Liver (tissue), 9 donors: ENCODE results near the gene PTPRN2. TPM values are rescaled to one million over a fixed set of nuclear protein-coding genes. Genes with fewer than 3 reads are reported as not detected.
A peak's percentile ranks its signal among the peaks of the same experiment; 100 is the strongest.

Source experiments
- DNase-seq: peaks from one replicate; pipeline ENCODE4 v3.0.0-alpha.2; 2017; ENCODE audit warnings: low spot score
- H3K27ac ChIP-seq, 2 donors: one replicate each; pipeline ENCODE4 v1.7.0; 2013; ENCODE audit warnings: inconsistent platforms in 2 of 2, low read length in 2 of 2, control low read depth in 1 of 2, low read depth in 1 of 2, mild to moderate bottlenecking in 1 of 2
- H3K27me3 ChIP-seq, 4 donors: one replicate each; pipeline versions ENCODE4 v1.6.1 to v1.7.0; 2013; ENCODE audit warnings: low read length in 3 of 4, inconsistent platforms in 1 of 4, mild to moderate bottlenecking in 1 of 4, moderate library complexity in 1 of 4; ENCODE audit not compliant: control insufficient read depth in 4 of 4, insufficient read depth in 4 of 4
- H3K36me3 ChIP-seq, 4 donors: one replicate each; pipeline versions ENCODE4 v1.6.1 to v1.7.0; 2013; ENCODE audit warnings: low read length in 3 of 4, mild to moderate bottlenecking in 3 of 4, low read depth in 1 of 4, moderate library complexity in 1 of 4; ENCODE audit not compliant: control insufficient read depth in 4 of 4, insufficient read depth in 3 of 4
- H3K4me1 ChIP-seq, 4 donors: one replicate each; pipeline versions ENCODE4 v1.6.1 to v1.7.0; 2013; ENCODE audit warnings: low read length in 3 of 4, mild to moderate bottlenecking in 3 of 4, moderate library complexity in 1 of 4; ENCODE audit not compliant: control insufficient read depth in 4 of 4, insufficient read depth in 4 of 4
- H3K4me3 ChIP-seq, 3 donors: one replicate each; pipeline versions ENCODE4 v1.6.1 to v1.7.0; 2013; ENCODE audit warnings: low read length in 3 of 3, control low read depth in 1 of 3, low read depth in 1 of 3, mild to moderate bottlenecking in 1 of 3
- H3K9ac ChIP-seq, 2 donors: one replicate each; pipeline ENCODE4 v1.7.0; 2013; ENCODE audit warnings: low read length in 2 of 2, mild to moderate bottlenecking in 2 of 2, moderate library complexity in 2 of 2, control low read depth in 1 of 2, low read depth in 1 of 2
- H3K9me3 ChIP-seq, 4 donors: one replicate each; pipeline versions ENCODE4 v1.6.1 to v1.7.0; 2013; ENCODE audit warnings: low read length in 3 of 4; ENCODE audit not compliant: control insufficient read depth in 4 of 4
- EGR1 ChIP-seq, 2 donors: IDR thresholded peaks; 2 replicates each; pipeline ENCODE4 v1.6.1; 2016 to 2018; ENCODE audit warnings: antibody characterized with exemption in 2 of 2, low read depth in 2 of 2
- FOXA1 ChIP-seq: IDR thresholded peaks from 2 replicates; pipeline ENCODE4 v1.6.1; 2016; ENCODE audit warnings: antibody characterized with exemption
- FOXA2 ChIP-seq: IDR thresholded peaks from 2 replicates; pipeline ENCODE4 v1.6.1; 2016; ENCODE audit warnings: antibody characterized with exemption
- GABPA ChIP-seq, 2 donors: IDR thresholded peaks in 1 of 2; conservative IDR thresholded peaks in 1 of 2; 2 replicates each; pipeline ENCODE4 v1.6.1; 2016; ENCODE audit warnings: antibody characterized with exemption in 2 of 2, mild to moderate bottlenecking in 1 of 2, moderate library complexity in 1 of 2
- HNF4A ChIP-seq, 2 donors: conservative IDR thresholded peaks; 2 replicates each; pipeline ENCODE4 v1.6.1; 2016; ENCODE audit warnings: antibody characterized with exemption in 2 of 2, mild to moderate bottlenecking in 2 of 2
- HNF4G ChIP-seq: IDR thresholded peaks from 2 replicates; pipeline ENCODE4 v1.6.1; 2016; ENCODE audit warnings: antibody characterized with exemption
- JUND ChIP-seq, 2 donors: IDR thresholded peaks; 2 replicates each; pipeline ENCODE4 v1.6.1; 2016; ENCODE audit warnings: antibody characterized with exemption in 2 of 2
- NR2F2 ChIP-seq: IDR thresholded peaks from 2 replicates; pipeline ENCODE4 v1.6.1; 2016; ENCODE audit warnings: antibody characterized with exemption
- RAD21 ChIP-seq, 2 donors: IDR thresholded peaks; 2 replicates each; pipeline ENCODE4 v1.6.1; 2016; ENCODE audit warnings: antibody characterized with exemption in 2 of 2, mild to moderate bottlenecking in 2 of 2
- RXRA ChIP-seq, 2 donors: IDR thresholded peaks; 2 replicates each; pipeline ENCODE4 v1.6.1; 2017 to 2018; ENCODE audit warnings: antibody characterized with exemption in 2 of 2, mild to moderate bottlenecking in 1 of 2
- SP1 ChIP-seq: IDR thresholded peaks from 2 replicates; pipeline ENCODE4 v1.6.1; 2018; ENCODE audit warnings: antibody characterized with exemption, mild to moderate bottlenecking
- TAF1 ChIP-seq: conservative IDR thresholded peaks from 2 replicates; pipeline ENCODE4 v1.6.1; 2016; ENCODE audit warnings: antibody characterized with exemption, mild to moderate bottlenecking
- YY1 ChIP-seq: IDR thresholded peaks from 2 replicates; pipeline ENCODE4 v1.6.1; 2016; ENCODE audit warnings: antibody characterized with exemption, mild to moderate bottlenecking
- WGBS: extraction: QIAGEN DNeasy Blood & Tissue Kit; methylation state at CpG from one replicate; pipeline ENCODE4 v1.1.7; 2013; 5-methylcytosine and 5-hydroxymethylcytosine counted together
- polyA plus RNA-seq, 2 donors: library from polyadenylated mRNA; stranded (reverse) in 1 of 2; unstranded in 1 of 2; fragments of 200-250 nt in 1 of 2; fragments of >200 nt in 1 of 2; fragmentation: Nextera tagmentation in 1 of 2; extraction: Ambion mirVana in 1 of 2; gene quantifications; one replicate each; pipeline versions ENCODE4 v1.2.1 to v1.2.3, GENCODE V29; 2013 to 2015
- total RNA-seq, 2 donors: library from RNA; depleted of rRNA; stranded (reverse); fragments of >200 nt; gene quantifications; one replicate each; pipeline ENCODE4 v1.2.3, GENCODE V29; 2014
- TF ChIP-seq, protein P1 (sequence below): fragments of 150-350 bp; IDR thresholded peaks from 2 replicates; pipeline ENCODE4 v1.5.1; 2017; ENCODE audit warnings: improper control_type of control experiment, low read depth, low read length; ENCODE audit not compliant: missing input control
- TF ChIP-seq, protein P2 (sequence below): IDR thresholded peaks from 2 replicates; pipeline ENCODE4 v1.6.1; 2016; ENCODE audit warnings: antibody characterized with exemption
- TF ChIP-seq, protein P3 (sequence below): IDR thresholded peaks from 2 replicates; pipeline ENCODE4 v1.6.1; 2016; ENCODE audit warnings: antibody characterized with exemption
- TF ChIP-seq, protein P4 (sequence below): IDR thresholded peaks from 2 replicates; pipeline ENCODE4 v1.6.1; 2016; ENCODE audit warnings: antibody characterized with exemption, mild to moderate bottlenecking
- TF ChIP-seq, protein P5 (sequence below): IDR thresholded peaks from 2 replicates; pipeline ENCODE4 v1.6.1; 2016; ENCODE audit warnings: antibody characterized with exemption
- donor health status: healthy.
- donor health status: healthy.
- donor health status: healthy.
- donor health status: healthy.
- donor health status: healthy.

PTPRN2 gene
- total and polyA plus RNA-seq, 4 donors, result 0.75 to 1.9 (median 1.1) TPM

DNA sequence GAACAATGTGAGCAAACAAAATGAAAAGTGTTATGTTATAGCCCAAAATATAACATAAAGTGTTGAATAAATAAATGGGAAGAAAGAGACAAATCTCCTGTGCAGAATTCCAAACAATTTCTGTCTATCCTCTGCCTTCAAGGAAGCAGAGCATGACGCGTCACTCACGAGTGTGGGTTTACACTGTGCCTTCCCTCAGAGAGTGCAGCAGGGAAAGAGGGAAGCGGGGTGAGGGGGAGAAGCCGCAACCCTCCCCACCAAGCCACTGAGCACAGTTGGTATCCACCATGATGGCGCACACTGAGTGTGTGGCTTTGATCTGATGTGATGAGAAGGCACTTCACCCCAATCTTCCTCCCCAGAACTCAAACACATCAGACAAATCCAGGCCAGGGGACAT is 74.8 kb downstream of the PTPRN2 start:
- Histone ChIP-seq H3K27me3 (peaks cover 0 to 4% (median 0%) of the 10 kb centered on the region in 4 donors), H3K27ac (no peak overlapping the region), H3K9ac (no peak overlapping the region), H3K36me3 (no peaks in the 10 kb centered on the region), H3K9me3 (peaks cover 4 to 23% (median 17%) of the 10 kb centered on the region in 4 donors), H3K4me1 (no peaks in the 10 kb centered on the region), H3K4me3 (no peak overlapping the region)
- DNase-seq, result no peak
- TF ChIP-seq, protein P1, sequence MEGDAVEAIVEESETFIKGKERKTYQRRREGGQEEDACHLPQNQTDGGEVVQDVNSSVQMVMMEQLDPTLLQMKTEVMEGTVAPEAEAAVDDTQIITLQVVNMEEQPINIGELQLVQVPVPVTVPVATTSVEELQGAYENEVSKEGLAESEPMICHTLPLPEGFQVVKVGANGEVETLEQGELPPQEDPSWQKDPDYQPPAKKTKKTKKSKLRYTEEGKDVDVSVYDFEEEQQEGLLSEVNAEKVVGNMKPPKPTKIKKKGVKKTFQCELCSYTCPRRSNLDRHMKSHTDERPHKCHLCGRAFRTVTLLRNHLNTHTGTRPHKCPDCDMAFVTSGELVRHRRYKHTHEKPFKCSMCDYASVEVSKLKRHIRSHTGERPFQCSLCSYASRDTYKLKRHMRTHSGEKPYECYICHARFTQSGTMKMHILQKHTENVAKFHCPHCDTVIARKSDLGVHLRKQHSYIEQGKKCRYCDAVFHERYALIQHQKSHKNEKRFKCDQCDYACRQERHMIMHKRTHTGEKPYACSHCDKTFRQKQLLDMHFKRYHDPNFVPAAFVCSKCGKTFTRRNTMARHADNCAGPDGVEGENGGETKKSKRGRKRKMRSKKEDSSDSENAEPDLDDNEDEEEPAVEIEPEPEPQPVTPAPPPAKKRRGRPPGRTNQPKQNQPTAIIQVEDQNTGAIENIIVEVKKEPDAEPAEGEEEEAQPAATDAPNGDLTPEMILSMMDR, result no peak
- TF ChIP-seq YY1 (no peak), EGR1 (IDR thresholded peaks at IDR 0.05; ENCODE audit: low read depth in 2 of 2) (no peak), SP1 (no peak), TAF1 (no peak), FOXA1 (no peak), JUND (IDR thresholded peaks at IDR 0.05) (no peak), RXRA (IDR thresholded peaks at IDR 0.05) (no peak), FOXA2 (no peak), HNF4G (no peak)
- TF ChIP-seq, protein P2, sequence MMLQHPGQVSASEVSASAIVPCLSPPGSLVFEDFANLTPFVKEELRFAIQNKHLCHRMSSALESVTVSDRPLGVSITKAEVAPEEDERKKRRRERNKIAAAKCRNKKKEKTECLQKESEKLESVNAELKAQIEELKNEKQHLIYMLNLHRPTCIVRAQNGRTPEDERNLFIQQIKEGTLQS, result no peak
- WGBS, result 70% methylated on average over 6 of the region's 6 CpGs

DNA sequence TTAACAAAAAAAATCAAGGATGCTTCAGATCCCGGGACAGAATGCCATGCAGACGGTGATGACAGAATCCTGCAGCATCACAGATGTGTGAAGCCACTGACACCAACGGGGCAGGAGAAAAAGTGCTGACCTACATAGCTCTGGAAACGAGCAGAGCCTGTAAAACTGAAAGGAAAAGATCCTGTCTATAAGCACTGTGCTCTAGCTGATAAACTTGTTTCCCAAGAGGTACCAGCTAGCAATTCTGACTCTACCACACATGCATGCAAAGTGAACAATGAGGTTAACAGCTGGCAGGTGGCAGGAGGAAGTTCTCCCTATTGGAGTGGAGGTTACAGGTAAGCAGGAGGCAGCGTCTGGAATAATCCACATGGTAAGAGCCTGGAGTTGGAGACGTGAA is 75.6 kb downstream of the PTPRN2 start:
- 73% methylated on average over 6 of the region's 6 CpGs for WGBS
- H3K27me3 ChIP-seq, result peaks cover 0 to 4% (median 0%) of the 10 kb centered on the region in 4 donors
- peak overlapping the region in 1 of 3 donors; percentile 18 for H3K4me3 ChIP-seq
- TF ChIP-seq TAF1 (no peak), JUND (IDR thresholded peaks at IDR 0.05) (no peak), FOXA1 (no peak), FOXA2 (no peak), EGR1 (IDR thresholded peaks at IDR 0.05; ENCODE audit: low read depth in 2 of 2) (no peak), SP1 (no peak), NR2F2 (no peak), HNF4A (conservative IDR thresholded peaks at IDR 0.05) (no peak), RAD21 (IDR thresholded peaks at IDR 0.05) (no peak), HNF4G (no peak), YY1 (no peak), GABPA (IDR thresholded peaks at IDR 0.05 in 1 of 2, conservative IDR thresholded peaks at IDR 0.05 in 1 of 2) (no peak), RXRA (IDR thresholded peaks at IDR 0.05) (no peak)
- TF ChIP-seq, protein P1, result no peak
- TF ChIP-seq, protein P3, sequence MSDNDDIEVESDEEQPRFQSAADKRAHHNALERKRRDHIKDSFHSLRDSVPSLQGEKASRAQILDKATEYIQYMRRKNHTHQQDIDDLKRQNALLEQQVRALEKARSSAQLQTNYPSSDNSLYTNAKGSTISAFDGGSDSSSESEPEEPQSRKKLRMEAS, result no peak
- TF ChIP-seq, protein P2, result no peak
- TF ChIP-seq, protein P4, sequence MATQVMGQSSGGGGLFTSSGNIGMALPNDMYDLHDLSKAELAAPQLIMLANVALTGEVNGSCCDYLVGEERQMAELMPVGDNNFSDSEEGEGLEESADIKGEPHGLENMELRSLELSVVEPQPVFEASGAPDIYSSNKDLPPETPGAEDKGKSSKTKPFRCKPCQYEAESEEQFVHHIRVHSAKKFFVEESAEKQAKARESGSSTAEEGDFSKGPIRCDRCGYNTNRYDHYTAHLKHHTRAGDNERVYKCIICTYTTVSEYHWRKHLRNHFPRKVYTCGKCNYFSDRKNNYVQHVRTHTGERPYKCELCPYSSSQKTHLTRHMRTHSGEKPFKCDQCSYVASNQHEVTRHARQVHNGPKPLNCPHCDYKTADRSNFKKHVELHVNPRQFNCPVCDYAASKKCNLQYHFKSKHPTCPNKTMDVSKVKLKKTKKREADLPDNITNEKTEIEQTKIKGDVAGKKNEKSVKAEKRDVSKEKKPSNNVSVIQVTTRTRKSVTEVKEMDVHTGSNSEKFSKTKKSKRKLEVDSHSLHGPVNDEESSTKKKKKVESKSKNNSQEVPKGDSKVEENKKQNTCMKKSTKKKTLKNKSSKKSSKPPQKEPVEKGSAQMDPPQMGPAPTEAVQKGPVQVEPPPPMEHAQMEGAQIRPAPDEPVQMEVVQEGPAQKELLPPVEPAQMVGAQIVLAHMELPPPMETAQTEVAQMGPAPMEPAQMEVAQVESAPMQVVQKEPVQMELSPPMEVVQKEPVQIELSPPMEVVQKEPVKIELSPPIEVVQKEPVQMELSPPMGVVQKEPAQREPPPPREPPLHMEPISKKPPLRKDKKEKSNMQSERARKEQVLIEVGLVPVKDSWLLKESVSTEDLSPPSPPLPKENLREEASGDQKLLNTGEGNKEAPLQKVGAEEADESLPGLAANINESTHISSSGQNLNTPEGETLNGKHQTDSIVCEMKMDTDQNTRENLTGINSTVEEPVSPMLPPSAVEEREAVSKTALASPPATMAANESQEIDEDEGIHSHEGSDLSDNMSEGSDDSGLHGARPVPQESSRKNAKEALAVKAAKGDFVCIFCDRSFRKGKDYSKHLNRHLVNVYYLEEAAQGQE, result no peak
- TF ChIP-seq, protein P5, sequence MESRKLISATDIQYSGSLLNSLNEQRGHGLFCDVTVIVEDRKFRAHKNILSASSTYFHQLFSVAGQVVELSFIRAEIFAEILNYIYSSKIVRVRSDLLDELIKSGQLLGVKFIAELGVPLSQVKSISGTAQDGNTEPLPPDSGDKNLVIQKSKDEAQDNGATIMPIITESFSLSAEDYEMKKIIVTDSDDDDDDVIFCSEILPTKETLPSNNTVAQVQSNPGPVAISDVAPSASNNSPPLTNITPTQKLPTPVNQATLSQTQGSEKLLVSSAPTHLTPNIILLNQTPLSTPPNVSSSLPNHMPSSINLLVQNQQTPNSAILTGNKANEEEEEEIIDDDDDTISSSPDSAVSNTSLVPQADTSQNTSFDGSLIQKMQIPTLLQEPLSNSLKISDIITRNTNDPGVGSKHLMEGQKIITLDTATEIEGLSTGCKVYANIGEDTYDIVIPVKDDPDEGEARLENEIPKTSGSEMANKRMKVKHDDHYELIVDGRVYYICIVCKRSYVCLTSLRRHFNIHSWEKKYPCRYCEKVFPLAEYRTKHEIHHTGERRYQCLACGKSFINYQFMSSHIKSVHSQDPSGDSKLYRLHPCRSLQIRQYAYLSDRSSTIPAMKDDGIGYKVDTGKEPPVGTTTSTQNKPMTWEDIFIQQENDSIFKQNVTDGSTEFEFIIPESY, result no peak
- no peaks in the 10 kb centered on the region for H3K4me1 ChIP-seq
- H3K27ac ChIP-seq, result no peak overlapping the region
- no peak for DNase-seq
- H3K9me3 ChIP-seq, result peaks cover 4 to 24% (median 18%) of the 10 kb centered on the region in 4 donors
- H3K9ac ChIP-seq, result no peak overlapping the region
- no peaks in the 10 kb centered on the region for H3K36me3 ChIP-seq
